KMS-11 (cell line): ENCODE results near the gene VWF.
"Not testable (repeated sequence)": the region's sequence is repeated elsewhere in the genome, so short reads cannot be mapped to it uniquely, and the experiment has no call there.

Source experiments
- H2AFZ ChIP-seq: fragments of 200-600 bp; sonication (generic); 2 replicates; pipeline ENCODE4 v1.6.1; 2016; ENCODE audit warnings: antibody characterized with exemption, mixed run types, low read depth
- H3K27ac ChIP-seq: fragments of 200-600 bp; sonication (generic); 2 replicates; pipeline ENCODE4 v1.6.1; 2016; ENCODE audit warnings: mild to moderate bottlenecking, mixed run types
- H3K27me3 ChIP-seq: fragments of 200-600 bp; sonication (generic); 2 replicates; pipeline ENCODE4 v1.6.1; 2017; ENCODE audit warnings: mild to moderate bottlenecking, low read depth, mixed run types, moderate library complexity; ENCODE audit not compliant: insufficient read depth
- H3K36me3 ChIP-seq: fragments of 200-600 bp; sonication (generic); 2 replicates; pipeline ENCODE4 v1.6.1; 2017; ENCODE audit warnings: mild to moderate bottlenecking, mixed run types; ENCODE audit not compliant: insufficient read depth
- H3K4me1 ChIP-seq: fragments of 200-600 bp; sonication (generic); 2 replicates; pipeline ENCODE4 v1.6.1; 2016; ENCODE audit warnings: mild to moderate bottlenecking, low read depth, mixed run types; ENCODE audit not compliant: poor library complexity, severe bottlenecking
- H3K4me2 ChIP-seq: fragments of 200-600 bp; sonication (generic); 2 replicates; pipeline ENCODE4 v1.7.0; 2016; ENCODE audit warnings: mild to moderate bottlenecking, mixed run types
- H3K4me3 ChIP-seq: fragments of 200-600 bp; sonication (generic); IDR thresholded peaks from 2 replicates; pipeline ENCODE4 v1.6.1; 2017; ENCODE audit warnings: low read depth, low read length, mixed read lengths; ENCODE audit not compliant: insufficient read depth
- H3K79me2 ChIP-seq: fragments of 200-600 bp; sonication (generic); 2 replicates; pipeline ENCODE4 v1.6.1; 2016; ENCODE audit warnings: low read depth, mixed run types; ENCODE audit not compliant: insufficient read depth
- H3K9ac ChIP-seq: fragments of 200-600 bp; sonication (generic); 2 replicates; pipeline ENCODE4 v1.6.1; 2016; ENCODE audit warnings: mild to moderate bottlenecking, mixed run types
- H4K20me1 ChIP-seq: fragments of 200-600 bp; sonication (generic); 2 replicates; pipeline ENCODE4 v1.6.1; 2016; ENCODE audit warnings: mild to moderate bottlenecking, mixed run types; ENCODE audit not compliant: insufficient read depth
- TF ChIP-seq, protein P1 (sequence below): fragments of 200-600 bp; sonication (generic); conservative IDR thresholded peaks from 2 replicates; pipeline ENCODE4 v1.6.1; 2017; ENCODE audit warnings: low read depth, mild to moderate bottlenecking, antibody characterized with exemption, low read length, moderate library complexity, mixed read lengths

Gene VWF

GRCh38 chr12:6157482-6157881 is 33.0 kb upstream of the VWF start:
- no peaks in the 10 kb centered on the region for H4K20me1 ChIP-seq
- H3K4me3 ChIP-seq = no peak overlapping the region
- no peaks in the 10 kb centered on the region for H3K79me2 ChIP-seq
- H2AFZ ChIP-seq = no peak overlapping the region
- no peaks in the 10 kb centered on the region for H3K27me3 ChIP-seq
- no peak overlapping the region for H3K4me2 ChIP-seq
- no peaks in the 10 kb centered on the region for H3K36me3 ChIP-seq
- no peaks in the 10 kb centered on the region for H3K4me1 ChIP-seq
- TF ChIP-seq, protein P1, sequence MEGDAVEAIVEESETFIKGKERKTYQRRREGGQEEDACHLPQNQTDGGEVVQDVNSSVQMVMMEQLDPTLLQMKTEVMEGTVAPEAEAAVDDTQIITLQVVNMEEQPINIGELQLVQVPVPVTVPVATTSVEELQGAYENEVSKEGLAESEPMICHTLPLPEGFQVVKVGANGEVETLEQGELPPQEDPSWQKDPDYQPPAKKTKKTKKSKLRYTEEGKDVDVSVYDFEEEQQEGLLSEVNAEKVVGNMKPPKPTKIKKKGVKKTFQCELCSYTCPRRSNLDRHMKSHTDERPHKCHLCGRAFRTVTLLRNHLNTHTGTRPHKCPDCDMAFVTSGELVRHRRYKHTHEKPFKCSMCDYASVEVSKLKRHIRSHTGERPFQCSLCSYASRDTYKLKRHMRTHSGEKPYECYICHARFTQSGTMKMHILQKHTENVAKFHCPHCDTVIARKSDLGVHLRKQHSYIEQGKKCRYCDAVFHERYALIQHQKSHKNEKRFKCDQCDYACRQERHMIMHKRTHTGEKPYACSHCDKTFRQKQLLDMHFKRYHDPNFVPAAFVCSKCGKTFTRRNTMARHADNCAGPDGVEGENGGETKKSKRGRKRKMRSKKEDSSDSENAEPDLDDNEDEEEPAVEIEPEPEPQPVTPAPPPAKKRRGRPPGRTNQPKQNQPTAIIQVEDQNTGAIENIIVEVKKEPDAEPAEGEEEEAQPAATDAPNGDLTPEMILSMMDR = no peak
- no peak overlapping the region for H3K27ac ChIP-seq
- H3K9ac ChIP-seq = no peak overlapping the region

DNA sequence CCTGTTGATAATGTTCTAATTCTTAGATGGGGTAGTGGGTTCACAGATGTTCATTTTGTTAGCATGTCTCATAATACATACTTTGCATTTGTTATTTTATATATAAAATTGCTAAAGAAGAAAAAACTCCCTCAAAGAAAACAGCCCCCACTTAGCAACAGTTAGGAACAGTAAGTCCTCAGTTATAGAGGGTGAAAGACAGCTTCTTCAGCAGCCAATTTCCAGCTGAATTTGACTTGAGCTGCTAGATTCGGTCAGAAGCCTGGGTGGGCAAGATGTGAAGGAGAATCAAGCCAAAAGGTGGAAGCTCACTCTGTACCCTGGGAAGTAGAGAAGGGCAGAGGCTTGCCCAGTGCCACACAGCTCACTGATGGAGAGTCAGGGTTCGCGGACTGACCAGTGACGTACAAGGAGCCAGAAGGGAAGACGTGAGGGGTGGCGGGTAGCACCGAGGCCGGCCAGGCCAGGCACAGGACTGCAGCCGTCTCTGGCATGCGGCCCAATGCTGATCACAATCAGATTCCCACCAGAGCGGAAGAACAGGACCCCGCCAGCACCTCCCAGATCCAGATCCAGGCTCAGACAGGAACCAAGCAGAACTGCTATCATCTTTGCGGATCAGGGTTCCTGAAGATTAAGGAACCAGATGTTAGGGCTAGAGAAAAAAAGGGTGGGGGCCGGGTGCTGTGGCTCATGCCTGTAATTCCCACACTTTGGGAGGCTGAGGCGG is 30.4 kb upstream of the VWF start:
- no peak overlapping the region for H3K9ac ChIP-seq
- no peaks in the 10 kb centered on the region for H4K20me1 ChIP-seq
- no peak overlapping the region for H3K4me3 ChIP-seq
- no peaks in the 10 kb centered on the region for H3K36me3 ChIP-seq
- H2AFZ ChIP-seq = no peak overlapping the region
- no peaks in the 10 kb centered on the region for H3K27me3 ChIP-seq
- H3K4me1 ChIP-seq = no peaks in the 10 kb centered on the region
- TF ChIP-seq, protein P1 = no peak
- no peaks in the 10 kb centered on the region for H3K79me2 ChIP-seq
- H3K27ac ChIP-seq = no peak overlapping the region
- H3K4me2 ChIP-seq = no peak overlapping the region

- H3K9ac ChIP-seq, H3K27me3 ChIP-seq, H3K27ac ChIP-seq, H2AFZ ChIP-seq, H3K4me2 ChIP-seq, H4K20me1 ChIP-seq, H3K79me2 ChIP-seq, H3K4me3 ChIP-seq, H3K4me1 ChIP-seq, H3K36me3 ChIP-seq: not testable (repeated sequence)
Observed at GRCh38 chr12:6148722-6149121, 24.3 kb upstream of the VWF start.

DNA sequence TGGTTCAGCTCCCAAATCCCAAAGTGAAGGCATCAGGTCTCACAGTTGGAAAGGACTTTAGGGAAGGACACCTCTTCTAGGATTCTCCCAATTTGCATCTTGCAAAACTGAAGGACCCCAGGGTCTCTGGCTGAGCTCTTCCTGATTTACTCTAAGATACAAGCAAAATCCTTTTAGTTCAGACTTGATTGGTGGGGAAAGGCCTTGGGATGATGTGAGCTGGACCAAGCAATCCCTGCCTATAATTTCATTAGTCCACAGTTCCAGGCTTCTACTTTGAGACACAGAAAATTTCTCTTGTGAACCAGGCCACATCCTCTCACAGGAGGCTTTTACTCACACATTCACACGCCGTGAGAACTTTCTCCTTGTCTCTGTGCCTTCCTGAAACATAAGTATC is 23.6 kb upstream of the VWF start:
- Histone ChIP-seq H3K27ac (no peak overlapping the region), H2AFZ (no peak overlapping the region)
- TF ChIP-seq, protein P1 = no peak

DNA sequence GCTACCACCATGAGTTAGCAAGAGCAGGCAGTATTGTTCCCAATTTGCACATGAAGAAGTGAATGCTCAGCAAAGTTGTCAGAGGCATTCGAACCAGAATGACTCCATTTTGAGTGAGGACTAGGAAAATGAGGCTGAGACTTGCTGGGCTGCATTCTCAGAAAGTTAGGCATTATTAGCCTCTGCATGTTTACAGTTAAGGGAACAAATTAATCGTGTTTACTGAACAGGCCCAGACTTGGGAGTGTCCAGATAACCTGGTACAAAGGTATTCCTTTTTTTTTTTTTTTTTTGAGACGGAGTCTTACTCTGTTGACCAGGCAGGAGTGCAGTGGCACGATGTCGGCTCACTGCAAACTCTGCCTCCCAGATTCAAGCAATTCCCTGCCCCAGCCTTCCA is 22.5 kb upstream of the VWF start:
- no peaks in the 10 kb centered on the region for H4K20me1 ChIP-seq
- no peak overlapping the region for H3K9ac ChIP-seq
- H3K4me3 ChIP-seq = no peak overlapping the region
- H3K36me3 ChIP-seq = no peaks in the 10 kb centered on the region
- TF ChIP-seq, protein P1 = no peak
- H3K27me3 ChIP-seq = no peaks in the 10 kb centered on the region
- H3K4me1 ChIP-seq = no peaks in the 10 kb centered on the region
- H3K27ac ChIP-seq = no peak overlapping the region
- no peak overlapping the region for H2AFZ ChIP-seq
- H3K79me2 ChIP-seq = no peaks in the 10 kb centered on the region
- no peak overlapping the region for H3K4me2 ChIP-seq

More for the DNA sequence above, 23.6 kb upstream of the VWF start:
- Histone ChIP-seq H3K27me3 (no peaks in the 10 kb centered on the region), H3K4me2 (no peak overlapping the region), H3K9ac (no peak overlapping the region), H3K4me3 (no peak overlapping the region), H3K4me1 (no peaks in the 10 kb centered on the region), H3K79me2 (no peaks in the 10 kb centered on the region), H3K36me3 (no peaks in the 10 kb centered on the region), H4K20me1 (no peaks in the 10 kb centered on the region)
